Fibroblast of lung (primary cell): Measurements from ENCODE around the gene PDE4D.

Experiments used
- EZH2 ChIP-seq: IDR thresholded peaks from 2 replicates; pipeline ENCODE4 v1.5.1; 2012; ENCODE audit warnings: low read length, control low read depth, mild to moderate bottlenecking; ENCODE audit errors: missing control alignments
- TF ChIP-seq, protein P1 (sequence below), 2 donors: IDR thresholded peaks in 1 of 2; conservative IDR thresholded peaks in 1 of 2; 1 replicate in 1 of 2; 2 replicates in 1 of 2; pipeline ENCODE4 v1.5.1; 2011 to 2012; ENCODE audit warnings: low read length in 2 of 2, control low read depth in 1 of 2, inconsistent platforms in 1 of 2, low read depth in 1 of 2, mild to moderate bottlenecking in 1 of 2

GRCh38 chr5:59261969-59262368 is 631.6 kb downstream of the PDE4D start:
- TF ChIP-seq, protein P1, sequence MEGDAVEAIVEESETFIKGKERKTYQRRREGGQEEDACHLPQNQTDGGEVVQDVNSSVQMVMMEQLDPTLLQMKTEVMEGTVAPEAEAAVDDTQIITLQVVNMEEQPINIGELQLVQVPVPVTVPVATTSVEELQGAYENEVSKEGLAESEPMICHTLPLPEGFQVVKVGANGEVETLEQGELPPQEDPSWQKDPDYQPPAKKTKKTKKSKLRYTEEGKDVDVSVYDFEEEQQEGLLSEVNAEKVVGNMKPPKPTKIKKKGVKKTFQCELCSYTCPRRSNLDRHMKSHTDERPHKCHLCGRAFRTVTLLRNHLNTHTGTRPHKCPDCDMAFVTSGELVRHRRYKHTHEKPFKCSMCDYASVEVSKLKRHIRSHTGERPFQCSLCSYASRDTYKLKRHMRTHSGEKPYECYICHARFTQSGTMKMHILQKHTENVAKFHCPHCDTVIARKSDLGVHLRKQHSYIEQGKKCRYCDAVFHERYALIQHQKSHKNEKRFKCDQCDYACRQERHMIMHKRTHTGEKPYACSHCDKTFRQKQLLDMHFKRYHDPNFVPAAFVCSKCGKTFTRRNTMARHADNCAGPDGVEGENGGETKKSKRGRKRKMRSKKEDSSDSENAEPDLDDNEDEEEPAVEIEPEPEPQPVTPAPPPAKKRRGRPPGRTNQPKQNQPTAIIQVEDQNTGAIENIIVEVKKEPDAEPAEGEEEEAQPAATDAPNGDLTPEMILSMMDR (conservative IDR thresholded peaks at IDR 0.05 in 1 of 2, IDR thresholded peaks at IDR 0.05 in 1 of 2; ENCODE audit: low read depth in 1 of 2, low read length in 2 of 2) = no peak
- no peak for TF ChIP-seq EZH2
